H1 (cell line): ENCODE data around the gene FMC1. TPM values are rescaled to one million over a fixed set of nuclear protein-coding genes. Genes with fewer than 3 reads are reported as not detected.

ENCODE experiments used
- CTCF ChIA-PET: fragments of 300-600 bp; sonication (Branson Sonifier 250); formaldehyde crosslinking; loops from one replicate; lab custom pipeline; 2021; ENCODE audit not compliant: partially characterized antibody; lab: Charles Lee
- POLR2A ChIA-PET: fragments of 300-600 bp; sonication (Branson Sonifier 250); formaldehyde crosslinking; loops from one replicate; lab custom pipeline; 2021; ENCODE audit warnings: inconsistent platforms; ENCODE audit not compliant: partially characterized antibody; lab: Charles Lee
- DNase-seq, 2 experiments: peaks; one replicate each; pipeline versions ENCODE4 v3.0.0 to v3.0.0-alpha.2; 2010 to 2022; ENCODE audit warnings: low spot score in 2 of 2, low read depth in 1 of 2, mixed read lengths in 1 of 2
- FAIRE-seq: peaks from 2 replicates; lab custom pipeline; 2011; peaks lifted over from hg19 to GRCh38; lab: Jason Lieb, UNC
- H2AFZ ChIP-seq: 2 replicates; pipeline ENCODE4 v1.8.1; 2012; ENCODE audit warnings: low read length, inconsistent platforms
- H2AK5ac ChIP-seq: 2 replicates; pipeline ENCODE4 v1.6.1; 2013; ENCODE audit warnings: low read depth, low read length
- H2BK120ac ChIP-seq: replicated peaks from 2 replicates; pipeline ENCODE3; 2013; ENCODE audit warnings: low read depth, low read length, inconsistent platforms
- H2BK12ac ChIP-seq: 2 replicates; pipeline ENCODE4 v1.6.1; 2013; ENCODE audit warnings: low read depth, low read length
- H2BK15ac ChIP-seq: 2 replicates; pipeline ENCODE4 v1.6.1; 2013; ENCODE audit warnings: low read length
- H2BK20ac ChIP-seq: 2 replicates; pipeline ENCODE4 v1.6.1; 2013; ENCODE audit warnings: low read length
- H2BK5ac ChIP-seq: 2 replicates; pipeline ENCODE4 v1.6.1; 2013; ENCODE audit warnings: low read depth, low read length
- H3K14ac ChIP-seq: 2 replicates; pipeline ENCODE4 v1.6.1; 2013; ENCODE audit warnings: inconsistent platforms; ENCODE audit not compliant: insufficient read length
- H3K18ac ChIP-seq: 2 replicates; pipeline ENCODE4 v1.6.1; 2013; ENCODE audit warnings: low read length; ENCODE audit errors: extremely low read depth
- H3K23ac ChIP-seq: 2 replicates; pipeline ENCODE4 v1.6.1; 2013; ENCODE audit warnings: inconsistent platforms; ENCODE audit not compliant: insufficient read length
- H3K23me2 ChIP-seq: 2 replicates; pipeline ENCODE4 v1.6.1; 2013; ENCODE audit warnings: low read depth, low read length
- H3K27ac ChIP-seq: 2 replicates; pipeline ENCODE4 v1.6.1; 2011; ENCODE audit warnings: low read depth, low read length, inconsistent platforms
- H3K27me3 ChIP-seq, 4 experiments: replicated peaks in 1 of 4; 1 replicate in 1 of 4; 2 replicates in 3 of 4; pipeline versions ENCODE4 v1.6.1 to v1.8.1; 2011 to 2013; ENCODE audit warnings: low read length in 3 of 4, mild to moderate bottlenecking in 3 of 4, inconsistent platforms in 2 of 4, mixed read lengths in 2 of 4, moderate library complexity in 1 of 4; ENCODE audit not compliant: control insufficient read depth in 3 of 4, insufficient read depth in 3 of 4; ENCODE audit errors: extremely low read depth in 1 of 4
- H3K36me3 ChIP-seq, 4 experiments: 2 replicates each; pipeline versions ENCODE4 v1.6.1 to v1.8.1; 2011 to 2013; ENCODE audit warnings: mild to moderate bottlenecking in 4 of 4, low read length in 3 of 4, moderate library complexity in 2 of 4, control low read depth in 1 of 4, inconsistent platforms in 1 of 4; ENCODE audit not compliant: insufficient read depth in 4 of 4, control insufficient read depth in 2 of 4
- H3K4ac ChIP-seq: replicated peaks from 2 replicates; pipeline ENCODE3; 2013; ENCODE audit warnings: low read length, low read depth, mixed read lengths, inconsistent platforms; ENCODE audit not compliant: insufficient read length
- H3K4me1 ChIP-seq, 4 experiments: replicated peaks in 1 of 4; 1 replicate in 1 of 4; 2 replicates in 3 of 4; pipeline versions ENCODE4 v1.6.1 to v1.8.1; 2011 to 2013; ENCODE audit warnings: low read length in 3 of 4, inconsistent platforms in 2 of 4, mixed read lengths in 1 of 4; ENCODE audit not compliant: insufficient read depth in 4 of 4, control insufficient read depth in 3 of 4
- H3K4me2 ChIP-seq, 2 experiments: 2 replicates each; pipeline versions ENCODE4 v1.6.1 to v1.8.1; 2011 to 2013; ENCODE audit warnings: low read depth in 2 of 2, low read length in 2 of 2, control low read depth in 1 of 2, inconsistent platforms in 1 of 2, mild to moderate bottlenecking in 1 of 2; ENCODE audit not compliant: insufficient read depth in 1 of 2
- H3K4me3 ChIP-seq, 4 experiments: fragments of 200-600, 300-600 bp in 1 of 4; sonication (generic), shearing (Covaris generic), sonication (Bioruptor Twin) in 1 of 4; 2 replicates each; pipeline versions ENCODE4 v1.5.1 to v1.8.1; 2011 to 2016; ENCODE audit warnings: low read length in 4 of 4, low read depth in 3 of 4, control low read depth in 2 of 4, inconsistent platforms in 2 of 4, mild to moderate bottlenecking in 2 of 4, mixed read lengths in 1 of 4, moderate library complexity in 1 of 4; ENCODE audit not compliant: insufficient read depth in 2 of 4; ENCODE audit errors: extremely low read depth in 1 of 4
- H3K56ac ChIP-seq: replicated peaks from 2 replicates; pipeline ENCODE3; 2013; ENCODE audit warnings: low read depth, mild to moderate bottlenecking, mixed read lengths, low read length, inconsistent platforms; ENCODE audit not compliant: insufficient read length
- H3K79me1 ChIP-seq: 2 replicates; pipeline ENCODE4 v1.6.1; 2013; ENCODE audit warnings: low read depth, low read length, control low read depth
- H3K79me2 ChIP-seq, 2 experiments: 2 replicates each; pipeline versions ENCODE4 v1.6.1 to v1.8.1; 2012 to 2013; ENCODE audit warnings: low read length in 2 of 2, mild to moderate bottlenecking in 2 of 2, inconsistent platforms in 1 of 2; ENCODE audit not compliant: insufficient read depth in 2 of 2, control insufficient read depth in 1 of 2
- H3K9ac ChIP-seq, 4 experiments: replicated peaks in 1 of 4; 1 replicate in 1 of 4; 2 replicates in 3 of 4; pipeline versions ENCODE4 v1.6.1 to v1.8.1; 2011 to 2013; ENCODE audit warnings: low read depth in 3 of 4, low read length in 3 of 4, control low read depth in 2 of 4, mild to moderate bottlenecking in 2 of 4, moderate library complexity in 2 of 4, inconsistent platforms in 1 of 4; ENCODE audit errors: extremely low read depth in 1 of 4
- H3K9me3 ChIP-seq, 2 experiments: 2 replicates each; pipeline versions ENCODE4 v1.6.1 to v1.8.1; 2012 to 2013; ENCODE audit warnings: mild to moderate bottlenecking in 2 of 2, moderate library complexity in 2 of 2, control low read depth in 1 of 2, inconsistent platforms in 1 of 2, low read depth in 1 of 2, low read length in 1 of 2, mixed read lengths in 1 of 2; ENCODE audit not compliant: insufficient read depth in 2 of 2
- H4K20me1 ChIP-seq, 2 experiments: replicated peaks in 1 of 2; 2 replicates each; pipeline versions ENCODE3 to v1.8.1; 2011 to 2013; ENCODE audit warnings: inconsistent platforms in 2 of 2, low read length in 2 of 2, mild to moderate bottlenecking in 1 of 2; ENCODE audit not compliant: insufficient read depth in 2 of 2, control insufficient read depth in 1 of 2
- H4K5ac ChIP-seq: 2 replicates; pipeline ENCODE4 v1.6.1; 2013; ENCODE audit warnings: low read length, low read depth, mixed read lengths, inconsistent platforms; ENCODE audit not compliant: insufficient read length
- H4K8ac ChIP-seq: 2 replicates; pipeline ENCODE4 v1.8.0; 2013; ENCODE audit warnings: mild to moderate bottlenecking, moderate library complexity, low read length, inconsistent platforms; ENCODE audit not compliant: insufficient read depth; ENCODE audit errors: extremely low read depth
- H4K91ac ChIP-seq: replicated peaks from 2 replicates; pipeline ENCODE3; 2013; ENCODE audit warnings: low read length, mixed read lengths, inconsistent platforms; ENCODE audit not compliant: insufficient read length
- BACH1 ChIP-seq: IDR thresholded peaks from 2 replicates; pipeline ENCODE4 v1.6.1; 2012; ENCODE audit warnings: low read length, improper control_type of control experiment
- E2F6 ChIP-seq: IDR thresholded peaks from 2 replicates; pipeline ENCODE4 v1.6.1; 2012; ENCODE audit warnings: inconsistent platforms
- EGR1 ChIP-seq: IDR thresholded peaks from 2 replicates; pipeline ENCODE4 v1.6.1; 2011; ENCODE audit warnings: low read depth, low read length, borderline replicate concordance
- FOSL1 ChIP-seq: IDR thresholded peaks from 2 replicates; pipeline ENCODE4 v1.6.1; 2011; ENCODE audit warnings: mild to moderate bottlenecking, low read depth, low read length, moderate library complexity; ENCODE audit not compliant: insufficient read depth
- RBBP5 ChIP-seq: IDR thresholded peaks from 2 replicates; pipeline ENCODE4 v1.7.1; 2012; ENCODE audit warnings: low read depth, mild to moderate bottlenecking, inconsistent platforms, low read length, moderate library complexity, borderline replicate concordance
- SIX5 ChIP-seq: IDR thresholded peaks from 2 replicates; pipeline ENCODE4 v1.6.1; 2011; ENCODE audit warnings: mild to moderate bottlenecking, low read depth, low read length
- SRF ChIP-seq: IDR thresholded peaks from 2 replicates; pipeline ENCODE4 v1.6.1; 2011; ENCODE audit warnings: mild to moderate bottlenecking, low read depth, low read length, moderate library complexity
- TCF12 ChIP-seq: IDR thresholded peaks from 2 replicates; pipeline ENCODE4 v1.6.1; 2011; ENCODE audit warnings: low read depth, mild to moderate bottlenecking, low read length
- WGBS, 2 experiments: shearing (Covaris generic) in 1 of 2; methylation state at CpG; one replicate each; pipeline versions ENCODE4 v1.1.6 to v1.1.7; 2013 to 2015; ENCODE audit warnings: low lambda C conversion rate in 2 of 2, mixed read lengths in 2 of 2, inconsistent platforms in 1 of 2, low coverage in 1 of 2, missing lambda C conversion rate in 1 of 2; ENCODE audit not compliant: insufficient replicate concordance in 2 of 2, insufficient coverage in 1 of 2, insufficient read length in 1 of 2; ENCODE audit errors: extremely low coverage in 1 of 2, missing lambda C conversion rate in 1 of 2; 5-methylcytosine and 5-hydroxymethylcytosine counted together
- long read RNA-seq, 2 experiments: library from RNA in 1 of 2; library from capped mRNA in 1 of 2; stranded (forward); transcript quantifications; one replicate each; pipeline ENCODE4 v2.0.0, GENCODE V29; 2021; ENCODE audit warnings: inconsistent platforms in 1 of 2
- polyA minus RNA-seq, 3 experiments: library from RNA; depleted of rRNA, polyadenylated mRNA; stranded (reverse); fragments of >200 nt; gene quantifications; 1 replicate in 2 of 3; 2 replicates in 1 of 3; pipeline ENCODE4 v1.2.3, GENCODE V29; 2011
- polyA plus RNA-seq, 7 experiments: library from polyadenylated mRNA; depleted of rRNA in 3 of 7; stranded (reverse) in 5 of 7; unstranded in 2 of 7; fragments of >200 nt in 5 of 7; fragments of 200-250 nt in 2 of 7; gene quantifications; 1 replicate in 5 of 7; 2 replicates in 1 of 7; 4 replicates in 1 of 7; pipeline versions ENCODE4 v1.2.1 to v1.2.3, GENCODE V29; 2011 to 2013; ENCODE audit warnings: missing spikeins in 2 of 7, mixed read lengths in 2 of 7
- total RNA-seq: library from RNA; stranded (reverse); fragmentation: NEBNext Ultra II Directional; extraction: Animal tissue kit (Norgen Biotek cat#: 25700); gene quantifications from 2 replicates; pipeline ENCODE4 v1.2.1, GENCODE V29; 2021

The FMC1 gene
- 13.6 and 15.8 TPM in 2 replicates for total RNA-seq
- 23.3 and 28.4 TPM in 2 replicates for polyA plus RNA-seq (2011; rRNA removed)
- 23.3 TPM for polyA plus RNA-seq (2011; cell fraction: cytosol; rRNA removed)
- polyA plus RNA-seq (2011; cell fraction: nucleus; rRNA removed) = 17.7 TPM
- polyA plus RNA-seq (2012, experiment 1 of 2) = 16.6 to 31.5 TPM (median 19.4 TPM) in 4 replicates
- 29.7 TPM for polyA plus RNA-seq (2012, experiment 2 of 2)
- 32.2 TPM for polyA plus RNA-seq (2013, experiment 1 of 2)
- polyA plus RNA-seq (2013, experiment 2 of 2) = 39.3 TPM
- polyA minus RNA-seq (2011; rRNA and poly(A)+ RNA removed) = 4.1 and 6.5 TPM in 2 replicates
- polyA minus RNA-seq (2011; cell fraction: cytosol; rRNA and poly(A)+ RNA removed) = 2.3 TPM
- polyA minus RNA-seq (2011; cell fraction: nucleus; rRNA and poly(A)+ RNA removed) = 6.2 TPM
- long read RNA-seq, experiment 1, transcript FMC1-201 (2 exons, 1,210 nt) = major isoform, 27 of 28 reads
- long read RNA-seq, experiment 1, partial matches to known transcripts = 1 of 28 reads
- long read RNA-seq, experiment 1, other reads (novel, unspliced or antisense) = 0 of 28 reads
- long read RNA-seq, experiment 2 = 0 reads

GRCh38 chr7:139341058-139341775 lies at the start of gene FMC1:
Gene FMC1, plus strand, starts transcription at chr7:139341337. Its CDS starts 48 bp downstream, at chr7:139341385.
- H3K14ac ChIP-seq = no peak within 1 kb of the TSS
- H3K9ac ChIP-seq = peak within 1 kb of the TSS; percentile 93 to 100 (median 96)
- peaks cover 0 to 1% (median 0%) of the 10 kb centered on the region in 4 experiments; a peak in 1 of 7 replicates for H3K27me3 ChIP-seq
- H4K8ac ChIP-seq = peak within 1 kb of the TSS; percentile 99
- H2AK5ac ChIP-seq = no peak within 1 kb of the TSS
- H3K4me3 ChIP-seq = peak within 1 kb of the TSS; percentile 79 to 98 (median 92)
- peak within 1 kb of the TSS; percentile 52 for H2BK120ac ChIP-seq
- peak within 1 kb of the TSS; percentile 94 for H3K4ac ChIP-seq
- H3K56ac ChIP-seq = peak within 1 kb of the TSS; percentile 98
- FAIRE-seq (no peak), DNase-seq (peak; percentile 82 to 88)
- H2BK20ac ChIP-seq = 0 out of 2 replicates have a peak within 1 kb of the TSS, but pooled peaks have one; percentile 72
- H2BK5ac ChIP-seq = peak within 1 kb of the TSS; percentile 100
- peak within 1 kb of the TSS; percentile 97; the same call in 1 of the 2 replicates for H2BK12ac ChIP-seq
- H3K27ac ChIP-seq = peak within 1 kb of the TSS; percentile 99
- no peaks in the 10 kb centered on the region for H4K20me1 ChIP-seq
- ChIA-PET CTCF (interaction anchor here (8.9 kb wide), 1 partner anchor 20 kb away, joined by 54 read pairs; no protein-coding TSS in a partner anchor), POLR2A (interaction anchor here (1.2 to 2.9 kb wide), 2 partner anchors 15 to 18 kb away, joined by 7 to 14 read pairs; partner anchors contain the start of gene LUC7L2)
- peaks cover 0 to 3% (median under 1%) of the 10 kb centered on the region in 4 experiments; a peak in 1 of 8 replicates for H3K36me3 ChIP-seq
- 1% methylated on average over 50 of the region's 54 CpGs; no CpG with 5 or more reads in 1 of the 2 experiments for WGBS, 2 experiments
- peaks cover 0 to 5% (median 4%) of the 10 kb centered on the region in 4 experiments; a peak in 5 of 7 replicates for H3K4me1 ChIP-seq
- H3K4me2 ChIP-seq = peak within 1 kb of the TSS; percentile 80 to 82
- H3K9me3 ChIP-seq = peaks cover 0 to 5% of the 10 kb centered on the region in 2 experiments; a peak in 2 of 4 replicates
- peak within 1 kb of the TSS; percentile 95 for H4K5ac ChIP-seq
- H3K23me2 ChIP-seq = peaks cover 2% of the 10 kb centered on the region; the same call in 1 of the 2 replicates
- H2AFZ ChIP-seq = peak within 1 kb of the TSS; percentile 33; the same call in 1 of the 2 replicates
- 0 out of 2 replicates have a peak within 1 kb of the TSS, but pooled peaks have one; percentile 61 for H2BK15ac ChIP-seq
- H3K79me2 ChIP-seq = peaks cover 0 to 21% of the 10 kb centered on the region in 2 experiments; a peak in 2 of 4 replicates
- 0 out of 2 replicates have a peak, but pooled peaks cover 2% of the 10 kb centered on the region for H3K79me1 ChIP-seq
- peak within 1 kb of the TSS; percentile 98 for H3K18ac ChIP-seq
- no peak within 1 kb of the TSS for H3K23ac ChIP-seq
- peak within 1 kb of the TSS; percentile 99 for H4K91ac ChIP-seq
- no peak for TF ChIP-seq SRF
- no peak; the same call in 1 of the 2 replicates for TF ChIP-seq RBBP5
- TF ChIP-seq FOSL1 = no peak
- TF ChIP-seq SIX5 = peak; percentile 34; the same call in 1 of the 2 replicates
- TF ChIP-seq E2F6 = no peak
- TF ChIP-seq EGR1 = no peak
- TF ChIP-seq TCF12 = no peak
- peak; percentile 60 for TF ChIP-seq BACH1
